ENCODE results near the gene ACOT2.
"Not testable (repeated sequence)": the region's sequence is repeated elsewhere in the genome, so short reads cannot be mapped to it uniquely, and the experiment has no call there.

DNA sequence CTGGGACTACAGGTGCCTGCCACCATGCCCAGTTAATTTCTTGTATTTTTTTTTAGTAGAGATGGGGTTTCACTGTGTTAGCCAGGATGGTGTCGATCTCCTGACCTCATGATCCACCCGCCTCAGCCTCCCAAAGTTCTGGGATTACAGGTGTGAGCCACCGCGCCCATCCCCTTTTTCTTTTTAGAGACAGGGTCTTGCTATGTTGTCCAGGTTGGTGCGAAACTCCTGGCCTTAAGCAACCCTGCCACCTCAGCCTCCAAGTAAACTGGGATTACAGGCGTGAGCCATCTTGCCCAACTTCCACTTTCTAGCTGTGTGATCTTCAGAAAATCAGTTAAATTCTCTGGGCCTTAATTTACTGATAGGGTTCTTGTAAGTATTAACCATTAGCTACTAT lies 2.1 kb upstream of the ACOT2 start:
- TF ChIP-seq CTCF, POLR2A (IDR thresholded peaks at IDR 0.05): not testable (repeated sequence)

All from adrenal gland (tissue), 5 donors.